LNCaP clone FGC (cell line): ENCODE data around the gene TCF15.

Source experiments
- DNase-seq: peaks from one replicate; pipeline ENCODE4 v3.0.0-alpha.2; 2011; ENCODE audit warnings: low read depth
- H3K4me3 ChIP-seq: 2 replicates; pipeline ENCODE4 v1.5.1; 2011; ENCODE audit warnings: mild to moderate bottlenecking, low read depth, low read length, control low read depth
- CTCF ChIP-seq: IDR thresholded peaks from 2 replicates; pipeline ENCODE4 v1.5.1; 2012; ENCODE audit warnings: mild to moderate bottlenecking; ENCODE audit not compliant: control insufficient read depth, insufficient read depth; ENCODE audit errors: extremely low read depth

The TCF15 gene

GRCh38 chr20:560680-561079 is 49.4 kb downstream of the TCF15 start:
- no peak for TF ChIP-seq CTCF
- DNase-seq, result no peak

GRCh38 chr20:558117-558516 is 52.0 kb downstream of the TCF15 start:
- no peak for TF ChIP-seq CTCF
- H3K4me3 ChIP-seq, result no peak overlapping the region
- DNase-seq, result no peak

More at GRCh38 chr20:560680-561079, 49.4 kb downstream of the TCF15 start:
- no peak overlapping the region for H3K4me3 ChIP-seq

- no peak for DNase-seq
- TF ChIP-seq CTCF, result no peak
- no peak overlapping the region for H3K4me3 ChIP-seq
Measured at GRCh38 chr20:556984-557383, 53.1 kb downstream of the TCF15 start.

DNA sequence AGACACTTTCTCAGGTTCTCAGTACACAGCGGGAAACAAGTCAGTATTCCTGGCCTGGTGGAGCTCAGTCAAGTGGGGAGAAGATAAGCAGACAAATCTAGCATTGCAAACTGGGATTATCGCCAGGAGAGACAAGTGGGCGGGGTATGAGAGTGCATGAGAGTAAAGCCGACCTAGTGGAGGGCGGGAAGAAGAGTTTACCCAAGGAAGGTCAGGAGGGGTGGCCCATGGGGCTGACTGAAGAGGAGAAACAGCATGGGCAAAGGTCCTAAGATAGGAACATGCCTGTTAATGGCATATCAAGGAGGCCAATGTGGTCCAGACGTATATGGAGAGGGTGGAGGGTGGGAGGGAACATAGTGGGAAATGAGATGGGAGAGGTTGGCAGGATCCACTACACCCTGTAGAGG is 54.1 kb downstream of the TCF15 start:
- no peak overlapping the region for H3K4me3 ChIP-seq
- no peak for DNase-seq
- no peak for TF ChIP-seq CTCF
